Omental fat pad (tissue), 4 donors: Measurements from ENCODE around the gene OOSP4A. TPM values are rescaled to one million over a fixed set of nuclear protein-coding genes. Genes with fewer than 3 reads are reported as not detected.
"Not testable (repeated sequence)": the region's sequence is repeated elsewhere in the genome, so short reads cannot be mapped to it uniquely, and the experiment has no call there.

Source experiments
- ATAC-seq: fragments of 150-250 bp; one replicate; pipeline ENCODE4 v1.9.1; 2016; ENCODE audit warnings: mild to moderate bottlenecking, moderate library complexity; ENCODE audit not compliant: low FRiP score
- DNase-seq: peaks from one replicate; pipeline ENCODE4 v3.0.0-alpha.2; 2019; ENCODE audit warnings: low spot score
- CTCF ChIP-seq, 3 donors: fragments of 450-650 bp; IDR thresholded peaks; one replicate each; pipeline ENCODE4 v1.5.1; 2016 to 2017; ENCODE audit warnings: antibody characterized with exemption in 3 of 3, mild to moderate bottlenecking in 3 of 3, moderate library complexity in 2 of 3
- total RNA-seq, 4 donors: library from RNA; depleted of rRNA; stranded (reverse); fragments of >200 nt; gene quantifications; one replicate each; pipeline ENCODE4 v1.1.0, GENCODE V29; 2016

OOSP4A gene
- total RNA-seq, 4 donors from 2014 or later = not detected

DNA sequence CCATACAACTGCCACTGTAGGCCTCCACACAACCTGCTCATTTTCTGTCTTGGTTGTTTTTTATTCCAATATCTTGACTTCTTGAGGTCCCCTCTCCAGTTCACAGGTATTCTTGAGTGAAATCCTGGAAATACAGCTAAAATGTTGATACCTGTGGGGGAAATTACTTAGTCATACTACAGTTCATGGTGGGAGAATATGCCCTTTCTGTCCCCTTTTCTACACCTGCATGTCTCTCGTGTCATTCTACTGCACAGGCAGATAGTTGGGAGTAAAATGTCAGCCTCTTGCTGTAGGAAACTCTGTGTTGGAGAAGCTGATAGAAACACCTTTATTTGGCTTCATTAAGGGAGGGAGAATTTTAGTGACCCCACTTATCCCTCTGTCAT is 4.6 kb downstream of the OOSP4A start:
- TF ChIP-seq CTCF (IDR thresholded peaks at IDR 0.05) = no peak
- ATAC-seq = no peak
- DNase-seq = no peak

GRCh38 chr11:59973097-59973496 is 9.3 kb downstream of the OOSP4A start:
- ATAC-seq = no peak
- no peak for DNase-seq
- no peak for TF ChIP-seq CTCF (IDR thresholded peaks at IDR 0.05)

- no peak for TF ChIP-seq CTCF (IDR thresholded peaks at IDR 0.05)
- no peak for DNase-seq
- no peak for ATAC-seq
Measured at GRCh38 chr11:59981106-59981770, 17.4 kb downstream of the OOSP4A start.

- DNase-seq, ATAC-seq: not testable (repeated sequence)
Measured at GRCh38 chr11:59982037-59982436, 18.2 kb downstream of the OOSP4A start.

DNA sequence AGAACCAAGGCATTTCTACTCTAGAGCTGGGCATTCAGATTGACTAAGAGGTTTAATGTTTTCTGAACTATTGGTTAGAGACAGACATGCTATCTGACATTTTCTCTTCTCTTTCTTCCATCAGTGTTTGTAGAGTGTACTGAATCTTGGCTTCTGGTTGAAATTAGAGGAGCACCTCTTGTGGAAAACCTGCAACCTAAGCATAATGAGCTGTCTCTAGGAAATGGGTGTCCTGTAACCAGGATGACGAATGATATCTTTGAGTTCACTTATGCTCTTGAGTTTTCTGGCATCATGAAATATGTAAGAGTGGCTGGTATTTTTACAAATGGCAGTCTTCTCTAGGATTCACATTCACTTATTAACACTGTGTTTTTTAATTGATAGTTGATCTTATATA is 19.4 kb downstream of the OOSP4A start:
- TF ChIP-seq CTCF (IDR thresholded peaks at IDR 0.05) = no peak
- DNase-seq (no peak), ATAC-seq (no peak)

DNA sequence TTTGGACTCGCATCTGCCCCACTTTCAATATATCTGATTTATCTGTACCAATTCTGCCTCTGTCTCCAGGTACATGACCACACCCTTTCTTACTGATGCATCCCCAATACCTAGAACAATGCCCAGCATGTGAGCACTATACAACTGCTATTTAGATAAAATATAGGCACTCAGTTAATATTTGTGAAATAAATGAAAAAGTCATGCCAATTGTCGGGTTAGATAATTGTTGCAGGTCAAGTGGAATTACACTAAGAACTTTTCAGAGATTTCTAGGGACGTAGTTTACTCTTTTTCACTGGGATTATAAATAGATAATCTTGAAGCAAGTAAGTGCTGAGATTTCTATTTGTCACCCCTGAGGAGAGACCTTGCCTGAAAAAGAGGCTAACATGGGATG is 20.5 kb downstream of the OOSP4A start:
- ATAC-seq (no peak), DNase-seq (no peak)
- no peak for TF ChIP-seq CTCF (IDR thresholded peaks at IDR 0.05)

GRCh38 chr11:59990421-59990820 is 26.6 kb downstream of the OOSP4A start:
- DNase-seq = no peak
- TF ChIP-seq CTCF (IDR thresholded peaks at IDR 0.05) = no peak
- ATAC-seq = no peak
